Spleen (tissue), 11 donors: ENCODE results near the gene PTPRE. TPM values are rescaled to one million over a fixed set of nuclear protein-coding genes. Genes with fewer than 3 reads are reported as not detected.
A peak's percentile ranks its signal among the peaks of the same experiment; 100 is the strongest.

ENCODE experiments used
- DNase-seq: peaks from one replicate; pipeline ENCODE4 v3.0.0-alpha.2; 2020
- H3K27ac ChIP-seq, 8 donors: fragments of 200-600 bp; sonication (generic) in 7 of 8; 1 replicate in 4 of 8; 2 replicates in 4 of 8; pipeline versions ENCODE4 v1.5.0 to v1.8.0; 2016 to 2021; ENCODE audit warnings: inconsistent platforms in 4 of 8, mild to moderate bottlenecking in 4 of 8, moderate library complexity in 1 of 8
- H3K27me3 ChIP-seq, 7 donors: fragments of 200-600 bp; sonication (generic) in 6 of 7; replicated peaks in 1 of 7; 1 replicate in 4 of 7; 2 replicates in 3 of 7; pipeline versions ENCODE4 v1.5.0 to v1.8.0; 2016 to 2021; ENCODE audit warnings: inconsistent platforms in 3 of 7, mild to moderate bottlenecking in 1 of 7
- H3K36me3 ChIP-seq, 6 donors: fragments of 200-600 bp; sonication (generic) in 5 of 6; 1 replicate in 4 of 6; 2 replicates in 2 of 6; pipeline versions ENCODE4 v1.5.0 to v1.8.0; 2016 to 2021; ENCODE audit warnings: inconsistent platforms in 2 of 6
- H3K4me1 ChIP-seq, 6 donors: fragments of 200-600 bp; sonication (generic) in 5 of 6; 1 replicate in 3 of 6; 2 replicates in 3 of 6; pipeline versions ENCODE4 v1.5.0 to v1.8.0; 2016 to 2021; ENCODE audit warnings: inconsistent platforms in 3 of 6
- H3K4me3 ChIP-seq, 8 donors: fragments of 200-600 bp; sonication (generic) in 7 of 8; 1 replicate in 4 of 8; 2 replicates in 4 of 8; pipeline versions ENCODE4 v1.5.0 to v1.8.0; 2016 to 2021; ENCODE audit warnings: inconsistent platforms in 4 of 8, mild to moderate bottlenecking in 4 of 8, moderate library complexity in 2 of 8
- H3K9me3 ChIP-seq, 8 donors: fragments of 200-600 bp; sonication (generic) in 7 of 8; 1 replicate in 4 of 8; 2 replicates in 4 of 8; pipeline versions ENCODE4 v1.5.0 to v1.8.0; 2016 to 2021; ENCODE audit warnings: inconsistent platforms in 4 of 8
- POLR2A ChIP-seq, 3 donors: fragments of 450-650 bp; IDR thresholded peaks; one replicate each; pipeline ENCODE4 v1.5.1; 2017; ENCODE audit warnings: antibody characterized with exemption in 3 of 3, mild to moderate bottlenecking in 1 of 3
- POLR2AphosphoS5 ChIP-seq, 3 donors: sonication (generic); formaldehyde crosslinking; IDR thresholded peaks; one replicate each; pipeline ENCODE4 v1.5.1; 2017; ENCODE audit warnings: antibody characterized with exemption in 3 of 3
- WGBS, 5 donors: extraction: QIAGEN DNeasy Blood & Tissue Kit in 3 of 5; methylation state at CpG; one replicate each; pipeline versions ENCODE4 v1.1.5 to v1.1.7; 2013 to 2018; 5-methylcytosine and 5-hydroxymethylcytosine counted together
- intact Hi-C: fragments of 100-400 bp; cut with DNase I; formaldehyde crosslinking; loops from one replicate; pipeline ENCODE4 v1.15.0; 2023; ENCODE audit warnings: low total_unique reads
- polyA plus RNA-seq, 3 donors: library from polyadenylated mRNA; stranded (reverse); fragments of 200-250 nt; gene quantifications; one replicate each; pipeline ENCODE4 v1.2.1, GENCODE V29; 2013
- total RNA-seq, 7 donors: library from RNA; depleted of rRNA in 3 of 7; stranded (reverse); fragments of >200 nt in 3 of 7; fragmentation: NEBNext Ultra II Directional in 4 of 7; extraction: Animal tissue kit (Norgen Biotek cat#: 25700) in 4 of 7; gene quantifications; one replicate each; pipeline versions ENCODE4 v1.1.0 to v1.2.1, GENCODE V29; 2016 to 2021
- TF ChIP-seq, protein P1 (sequence below), 11 experiments: fragments of 200-600 bp in 7 of 11; fragments of 450-650 bp in 4 of 11; sonication (generic) in 4 of 11; IDR thresholded peaks in 8 of 11; conservative IDR thresholded peaks in 3 of 11; 1 replicate in 7 of 11; 2 replicates in 4 of 11; pipeline versions ENCODE4 v1.4.0 to v1.8.0; 2016 to 2021; ENCODE audit warnings: antibody characterized with exemption in 11 of 11, inconsistent platforms in 4 of 11, mild to moderate bottlenecking in 1 of 11
- donor health status: healthy with polysubstance abuse.
- donor health status: DM: no; HTN: no; CAD: no; lungs with moderate emphysema.
- donor health status: DM: no; HTN: no; CAD: no.
- donor health status: Bipolar disorder and iron deficiency.
- donor health status: healthy.
- donor health status: DM: no; HTN: no; CAD: no.
- donor health status: DM: yes; HTN: yes; CAD: no.

Gene PTPRE
- total and polyA plus RNA-seq, 10 donors = 6.2 to 133 (median 70.2) TPM

DNA sequence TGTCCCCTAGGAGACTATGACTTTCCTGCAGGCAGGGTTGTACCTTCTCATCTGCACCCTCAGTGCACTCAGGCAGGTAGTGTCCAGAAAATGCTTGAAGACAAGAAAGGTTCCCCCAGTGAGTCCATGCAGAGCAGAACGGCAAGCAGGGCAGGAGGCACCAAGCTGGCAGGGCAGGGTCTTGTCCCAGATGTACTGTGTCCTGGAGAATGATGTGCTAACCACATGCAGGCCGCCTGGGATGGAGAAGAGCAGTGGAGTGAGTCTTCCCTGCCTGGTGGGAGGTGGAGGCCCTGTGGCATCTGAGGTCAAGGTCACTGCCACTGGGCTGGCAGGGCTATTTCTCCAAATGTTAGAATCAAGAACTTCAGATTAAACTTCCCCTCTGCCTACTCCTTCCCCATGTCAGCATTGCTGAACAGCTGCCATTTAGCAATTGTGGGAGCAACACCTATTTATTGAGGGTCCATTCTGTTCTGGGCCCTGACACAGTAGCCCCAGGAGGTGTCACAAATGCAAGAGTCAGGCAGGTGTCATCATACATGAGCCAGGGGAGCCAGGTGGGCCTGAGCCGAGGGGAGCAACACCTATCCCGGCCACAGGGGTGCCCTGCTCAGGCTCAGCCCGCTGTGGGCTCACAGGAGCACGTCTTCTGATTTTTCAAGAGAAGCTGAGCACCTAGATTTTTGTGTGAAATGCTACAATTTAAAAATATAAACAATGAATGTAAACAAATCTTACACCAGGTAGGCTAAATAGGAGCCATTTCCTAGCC lies 34.1 kb downstream of the PTPRE start:
- 71 to 93% (median 81%) methylated on average over 6 of the region's 6 CpGs for WGBS, 5 donors
- peaks cover 0 to 25% (median 17%) of the 10 kb centered on the region in 6 donors for H3K4me1 ChIP-seq
- no peaks in the 10 kb centered on the region for H3K9me3 ChIP-seq
- no peak for DNase-seq
- no peak overlapping the region for H3K27ac ChIP-seq
- no peak overlapping the region for H3K4me3 ChIP-seq
- no peaks in the 10 kb centered on the region for H3K36me3 ChIP-seq
- intact Hi-C loops = no loop called here
- peaks cover 0 to 4% (median 0%) of the 10 kb centered on the region in 7 donors for H3K27me3 ChIP-seq
- no peak for TF ChIP-seq POLR2A (IDR thresholded peaks at IDR 0.05)

DNA sequence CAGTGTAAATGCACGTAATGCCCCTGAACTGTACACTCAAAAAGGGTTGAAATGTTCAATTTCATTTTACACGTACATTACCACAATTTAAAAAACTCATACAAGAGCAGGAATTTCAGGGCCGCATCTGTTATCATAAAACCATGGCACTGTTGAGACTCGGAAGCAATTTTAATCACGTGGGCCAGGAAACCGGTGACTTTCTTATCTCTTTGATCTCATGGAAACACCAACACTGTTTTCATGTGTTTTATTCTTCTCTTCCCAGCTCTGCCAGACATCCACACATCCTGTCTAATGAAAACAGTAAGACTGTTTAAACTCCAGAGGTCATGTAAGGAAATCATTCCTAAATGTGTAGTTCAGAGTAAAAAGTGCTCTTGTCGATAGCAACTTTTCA lies 35.9 kb downstream of the PTPRE start:
- Histone ChIP-seq H3K9me3 (no peaks in the 10 kb centered on the region), H3K36me3 (no peaks in the 10 kb centered on the region), H3K27me3 (peaks cover 0 to 4% (median 0%) of the 10 kb centered on the region in 7 donors), H3K4me1 (peaks cover 0 to 32% (median 22%) of the 10 kb centered on the region in 6 donors), H3K27ac (peak overlapping the region in 1 of 8 donors; percentile 19), H3K4me3 (no peak overlapping the region)
- 25 to 42% (median 37%) methylated on average over 7 of the region's 7 CpGs for WGBS, 5 donors
- no peak for TF ChIP-seq POLR2A (IDR thresholded peaks at IDR 0.05)
- TF ChIP-seq, protein P1, sequence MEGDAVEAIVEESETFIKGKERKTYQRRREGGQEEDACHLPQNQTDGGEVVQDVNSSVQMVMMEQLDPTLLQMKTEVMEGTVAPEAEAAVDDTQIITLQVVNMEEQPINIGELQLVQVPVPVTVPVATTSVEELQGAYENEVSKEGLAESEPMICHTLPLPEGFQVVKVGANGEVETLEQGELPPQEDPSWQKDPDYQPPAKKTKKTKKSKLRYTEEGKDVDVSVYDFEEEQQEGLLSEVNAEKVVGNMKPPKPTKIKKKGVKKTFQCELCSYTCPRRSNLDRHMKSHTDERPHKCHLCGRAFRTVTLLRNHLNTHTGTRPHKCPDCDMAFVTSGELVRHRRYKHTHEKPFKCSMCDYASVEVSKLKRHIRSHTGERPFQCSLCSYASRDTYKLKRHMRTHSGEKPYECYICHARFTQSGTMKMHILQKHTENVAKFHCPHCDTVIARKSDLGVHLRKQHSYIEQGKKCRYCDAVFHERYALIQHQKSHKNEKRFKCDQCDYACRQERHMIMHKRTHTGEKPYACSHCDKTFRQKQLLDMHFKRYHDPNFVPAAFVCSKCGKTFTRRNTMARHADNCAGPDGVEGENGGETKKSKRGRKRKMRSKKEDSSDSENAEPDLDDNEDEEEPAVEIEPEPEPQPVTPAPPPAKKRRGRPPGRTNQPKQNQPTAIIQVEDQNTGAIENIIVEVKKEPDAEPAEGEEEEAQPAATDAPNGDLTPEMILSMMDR (IDR thresholded peaks at IDR 0.05 in 8 of 11, conservative IDR thresholded peaks at IDR 0.05 in 3 of 11) = no peak
- no peak for TF ChIP-seq POLR2AphosphoS5 (IDR thresholded peaks at IDR 0.05)
- intact Hi-C loops = no loop called here
- DNase-seq = no peak

DNA sequence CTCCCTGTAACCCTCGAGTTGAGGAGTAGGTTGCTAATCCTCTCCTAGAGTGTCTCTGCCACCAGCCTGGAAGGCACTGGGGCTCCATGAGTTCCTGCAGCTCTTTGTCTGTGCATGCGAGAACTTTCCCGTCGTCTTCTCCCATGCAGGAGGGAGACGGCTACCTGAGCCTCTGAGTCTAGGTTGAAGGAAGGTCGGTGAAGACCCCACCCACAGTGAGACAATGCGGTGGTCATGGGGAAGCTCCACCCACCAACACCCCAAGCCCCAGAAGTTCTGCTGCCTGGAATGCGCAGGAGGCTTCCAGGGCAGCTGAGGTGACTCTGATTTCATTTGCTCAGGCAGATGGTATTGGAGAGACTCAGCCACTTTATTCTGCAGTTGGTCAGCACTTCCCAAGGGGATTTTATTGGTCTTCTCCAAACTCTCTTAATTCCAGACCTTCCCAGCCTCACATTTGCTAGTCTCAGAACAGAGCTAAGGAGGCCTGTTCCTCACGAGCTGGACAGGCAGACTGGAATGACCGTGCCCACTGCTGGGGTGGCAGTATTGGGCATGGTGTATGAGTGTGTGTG lies 36.5 kb downstream of the PTPRE start:
- H3K4me1 ChIP-seq = peaks cover 0 to 32% (median 22%) of the 10 kb centered on the region in 6 donors
- no peak for DNase-seq
- 80 to 93% (median 88%) methylated on average over 10 of the region's 10 CpGs for WGBS, 5 donors
- intact Hi-C loops = no loop called here
- no peaks in the 10 kb centered on the region for H3K36me3 ChIP-seq
- peaks cover 0 to 4% (median 0%) of the 10 kb centered on the region in 7 donors for H3K27me3 ChIP-seq
- no peaks in the 10 kb centered on the region for H3K9me3 ChIP-seq
- H3K27ac ChIP-seq = peak overlapping the region in 1 of 8 donors; percentile 19
- TF ChIP-seq, protein P1 (IDR thresholded peaks at IDR 0.05 in 8 of 11, conservative IDR thresholded peaks at IDR 0.05 in 3 of 11) = no peak
- no peak for TF ChIP-seq POLR2AphosphoS5 (IDR thresholded peaks at IDR 0.05)
- no peak for TF ChIP-seq POLR2A (IDR thresholded peaks at IDR 0.05)
- H3K4me3 ChIP-seq = no peak overlapping the region

DNA sequence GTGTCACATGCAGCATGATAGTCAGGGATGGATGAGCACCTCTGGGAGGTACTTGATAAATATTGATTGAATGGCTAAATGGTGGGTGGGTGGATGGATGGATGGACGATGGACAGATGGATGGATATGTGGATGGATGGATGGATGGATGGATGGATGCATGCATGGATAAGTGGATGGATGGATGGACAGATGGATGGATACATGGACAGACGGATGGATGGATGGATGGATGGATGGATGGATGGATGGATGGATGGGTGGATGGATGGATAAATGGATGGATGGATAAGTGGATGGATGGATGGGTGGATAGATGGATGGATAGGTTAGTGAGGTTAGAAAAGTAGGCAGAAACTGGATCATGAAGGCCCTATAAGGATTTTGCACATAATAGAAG lies 37.4 kb downstream of the PTPRE start:
- Histone ChIP-seq H3K27me3 (peaks cover 0 to 4% (median 0%) of the 10 kb centered on the region in 7 donors), H3K27ac (no peak overlapping the region), H3K9me3 (no peaks in the 10 kb centered on the region), H3K36me3 (no peaks in the 10 kb centered on the region), H3K4me1 (peaks cover 0 to 32% (median 22%) of the 10 kb centered on the region in 6 donors), H3K4me3 (no peak overlapping the region)
- intact Hi-C loops = no loop called here
- 80 to 98% (median 88%) methylated on average over 2 of the region's 2 CpGs for WGBS, 5 donors
- DNase-seq = no peak
- TF ChIP-seq POLR2AphosphoS5 (IDR thresholded peaks at IDR 0.05) (no peak), POLR2A (IDR thresholded peaks at IDR 0.05) (no peak)
- TF ChIP-seq, protein P1 (IDR thresholded peaks at IDR 0.05 in 8 of 11, conservative IDR thresholded peaks at IDR 0.05 in 3 of 11) = no peak
